CD4-positive, alpha-beta T cell treated with Interleukin-4 for 1 hour (primary cell): ENCODE data around the gene EPN1.
A peak's percentile ranks its signal among the peaks of the same experiment; 100 is the strongest.
"Not testable (repeated sequence)": the region's sequence is repeated elsewhere in the genome, so short reads cannot be mapped to it uniquely, and the experiment has no call there.

Experiments used
- DNase-seq, 2 donors: peaks; one replicate each; pipeline ENCODE4 v3.0.0-alpha.2; 2020 to 2022

EPN1 gene

GRCh38 chr19:55694656-55695491, 19.8 kb downstream of the EPN1 start:
- no peak for DNase-seq

- no peak for DNase-seq
These were observed 20.7 kb downstream of the EPN1 start for GRCh38 chr19:55695511-55696290.

- no peak for DNase-seq
These were observed 21.5 kb downstream of the EPN1 start for GRCh38 chr19:55696301-55697068.

DNA sequence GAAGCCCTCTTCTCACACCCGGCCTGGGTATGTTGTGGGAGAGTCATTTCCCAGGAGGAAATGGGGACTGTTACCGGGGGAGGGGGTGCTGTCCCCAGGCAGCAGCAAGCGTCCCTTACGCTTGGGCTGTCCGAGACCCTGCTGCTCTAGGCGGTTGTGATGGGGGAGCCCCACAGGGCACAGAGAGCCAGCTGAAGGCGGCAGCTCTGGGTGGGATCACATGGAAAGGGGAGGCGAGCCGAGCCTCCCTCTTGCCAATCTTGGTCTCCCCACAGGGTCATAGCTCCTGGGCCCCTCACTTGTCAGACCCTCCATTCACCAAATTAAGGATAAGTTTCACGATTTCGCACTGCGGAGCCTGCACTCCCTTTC, 22.0 kb downstream of the EPN1 start:
- DNase-seq: no peak

- DNase-seq: no peak
These were observed 22.7 kb downstream of the EPN1 start for GRCh38 chr19:55697698-55698097.

GRCh38 chr19:55698256-55698655, 23.2 kb downstream of the EPN1 start:
- no peak for DNase-seq

DNA sequence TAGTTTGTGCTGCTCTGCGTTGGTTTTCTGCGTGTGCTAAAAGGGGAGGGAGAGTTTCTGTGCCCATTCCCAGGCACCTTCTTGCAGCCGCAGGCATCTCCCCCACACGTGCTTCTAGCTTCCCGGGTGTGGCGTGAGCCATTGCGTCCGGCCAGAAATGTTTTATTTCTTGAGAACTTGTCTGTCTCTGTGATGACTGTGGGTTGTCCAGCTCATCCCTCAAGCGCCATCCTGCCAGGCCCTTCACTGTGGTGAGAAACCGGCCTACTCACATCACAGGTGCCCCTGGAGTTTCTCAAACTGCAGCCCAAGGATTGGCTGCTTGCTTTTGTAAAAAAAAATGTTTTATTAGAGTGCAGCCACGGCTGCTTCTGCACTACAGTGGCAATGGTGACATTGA, 24.2 kb downstream of the EPN1 start:
- DNase-seq: no peak

- DNase-seq: no peak
These were observed 25.8 kb downstream of the EPN1 start for GRCh38 chr19:55700813-55701212.

- DNase-seq: no peak
These were observed 27.2 kb downstream of the EPN1 start for GRCh38 chr19:55702131-55702627.

GRCh38 chr19:55703790-55704215, 28.8 kb downstream of the EPN1 start:
- peak; percentile 29 to 31 for DNase-seq

- no peak for DNase-seq
These were observed 29.6 kb downstream of the EPN1 start for GRCh38 chr19:55704494-55705245.

DNA sequence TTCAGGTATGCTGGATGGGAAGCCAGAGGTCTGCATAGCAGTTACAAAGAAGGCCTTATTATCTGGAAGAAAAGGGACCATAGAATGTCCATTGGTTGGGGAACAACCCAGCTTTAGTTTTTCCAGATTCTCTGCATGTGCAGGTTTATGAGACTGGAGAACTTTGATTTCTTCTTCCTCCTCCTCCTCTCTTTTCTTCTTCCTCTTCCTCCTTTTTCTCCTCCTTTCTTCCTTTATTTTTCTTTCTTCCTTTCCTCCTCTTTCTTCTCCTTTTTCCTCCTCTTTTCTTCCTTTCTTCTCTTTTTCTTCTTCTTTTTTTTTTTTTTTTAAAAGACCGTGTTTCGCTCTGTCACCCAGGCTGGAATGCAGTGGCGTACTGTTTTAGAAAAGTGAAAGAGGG, 30.9 kb downstream of the EPN1 start:
- DNase-seq: no peak

GRCh38 chr19:55711719-55712118, 36.7 kb downstream of the EPN1 start:
- DNase-seq: no peak

DNA sequence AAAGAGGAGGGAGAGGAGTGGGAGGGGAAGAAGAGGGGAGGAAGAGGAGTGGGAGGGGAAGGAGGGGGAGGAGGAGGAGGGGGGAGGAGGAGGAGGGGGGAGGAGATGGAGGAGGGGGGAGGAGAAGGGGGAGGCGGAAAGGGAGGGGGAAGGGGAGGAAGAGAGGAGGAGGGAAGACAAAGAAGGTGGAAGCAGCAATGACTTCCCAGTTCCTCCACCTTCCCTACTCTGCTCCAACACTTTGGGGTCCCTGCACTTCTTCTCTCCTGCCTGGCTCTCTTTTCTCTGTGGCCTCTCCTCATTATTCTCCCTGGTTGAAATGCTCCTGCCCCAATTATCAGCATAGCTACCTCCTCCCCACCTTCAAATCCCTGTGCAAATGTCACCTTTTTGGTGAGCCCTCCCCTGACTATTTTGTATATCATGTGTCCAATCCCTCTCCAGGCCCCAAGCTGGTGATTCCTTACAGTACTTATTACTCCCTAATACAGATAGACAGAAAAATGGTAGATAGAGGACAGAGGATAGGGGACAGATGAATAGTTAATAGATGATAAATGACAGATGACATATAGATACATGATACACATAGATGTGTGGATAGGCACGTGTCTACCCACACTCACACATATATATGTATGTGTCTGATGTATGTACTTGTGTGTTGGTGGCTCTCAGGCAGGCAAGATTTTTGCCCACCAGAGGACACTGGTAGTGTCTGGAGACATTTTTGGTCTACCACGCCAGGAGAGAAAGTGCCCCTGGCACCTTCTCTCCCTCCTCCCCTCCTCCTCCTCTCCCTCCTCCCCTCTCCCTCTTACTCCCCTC, 38.0 kb downstream of the EPN1 start:
- DNase-seq: no peak

GRCh38 chr19:55716531-55716930, 41.5 kb downstream of the EPN1 start:
- DNase-seq: no peak

DNA sequence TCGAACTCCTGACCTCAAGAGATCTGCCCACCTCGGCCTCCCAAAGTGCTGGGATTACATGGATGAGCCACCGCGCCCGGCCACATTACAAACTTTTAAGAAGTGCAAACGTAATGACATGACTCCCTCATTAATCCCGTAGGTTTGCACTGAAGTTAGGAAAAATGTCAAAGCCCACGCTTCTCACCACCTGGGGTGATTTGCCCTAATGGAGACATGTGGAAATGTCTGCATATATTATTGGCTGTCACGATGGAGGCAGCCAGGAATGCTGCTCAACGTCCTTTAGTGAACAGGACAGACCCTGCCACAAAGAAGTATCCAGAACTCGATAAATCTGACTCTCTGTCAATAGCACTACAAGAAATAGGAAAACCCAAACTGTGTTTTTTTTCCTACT, 42.2 kb downstream of the EPN1 start:
- no peak for DNase-seq

GRCh38 chr19:55717879-55718711, 43.1 kb downstream of the EPN1 start:
- DNase-seq: not testable (repeated sequence)

DNA sequence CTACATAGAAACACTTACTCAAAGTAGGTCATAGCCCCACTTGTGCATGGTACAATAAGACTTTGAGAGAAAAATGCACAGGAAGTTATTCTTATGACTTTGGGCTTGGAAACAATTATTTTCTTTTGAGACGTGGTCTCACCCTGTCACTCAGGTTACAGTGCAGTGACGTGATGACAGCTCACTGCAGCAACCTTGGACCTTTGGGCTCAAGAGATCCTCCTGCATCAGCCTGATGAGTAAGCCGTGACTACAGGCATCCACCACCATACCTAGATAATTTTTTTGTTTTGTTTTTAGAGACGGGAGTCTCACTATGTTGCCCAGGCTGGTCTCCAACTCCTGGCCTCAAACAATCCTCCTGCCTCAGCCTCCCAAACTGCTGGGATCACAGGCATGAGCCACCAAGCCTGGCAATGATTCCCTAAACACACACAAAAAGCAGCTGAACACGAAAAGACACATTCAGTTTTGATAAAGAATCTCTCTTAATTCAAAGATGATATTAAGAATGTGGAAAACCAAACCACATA, 45.3 kb downstream of the EPN1 start:
- no peak for DNase-seq

DNA sequence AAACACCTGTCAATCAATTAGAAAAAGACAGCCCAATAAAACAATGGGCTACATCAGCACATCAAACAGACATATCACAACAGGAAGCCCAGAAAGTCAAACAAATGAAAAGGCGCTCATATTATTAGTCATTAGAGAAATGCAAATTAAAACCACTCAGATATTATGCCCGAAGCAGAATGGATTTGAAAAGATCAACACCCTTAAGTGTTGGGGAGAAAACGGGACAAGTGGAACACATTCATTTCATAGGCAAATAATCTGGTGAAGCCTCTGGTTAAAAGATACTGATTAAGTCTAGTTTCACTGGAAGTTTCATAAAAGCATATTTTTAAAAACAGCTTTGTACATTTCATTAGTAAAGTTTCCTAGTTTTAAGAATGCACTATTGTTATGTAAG, 45.8 kb downstream of the EPN1 start:
- DNase-seq: no peak

DNA sequence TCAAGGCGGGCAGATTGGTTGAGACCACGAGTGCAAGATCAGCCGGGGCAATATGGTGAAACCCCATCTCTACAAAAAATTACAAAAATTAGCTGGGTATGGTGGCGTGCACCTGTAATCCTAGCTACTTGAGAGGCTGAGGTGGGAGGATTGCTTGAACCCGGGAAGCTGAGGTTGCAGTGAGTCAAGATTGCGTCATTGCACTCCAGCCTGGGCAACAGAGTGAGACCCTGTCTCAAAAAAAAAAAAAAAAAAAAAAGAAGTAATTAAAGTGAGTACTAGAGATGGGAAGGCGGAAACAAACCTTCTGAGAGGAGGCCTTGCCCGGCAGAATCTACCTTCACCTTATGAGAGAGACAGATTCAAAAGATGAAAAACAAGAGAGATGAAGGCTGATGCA, 48.5 kb downstream of the EPN1 start:
- no peak for DNase-seq
